Endothelial cell (in vitro differentiated cells): Measurements from ENCODE around the gene FAM110D. TPM values are rescaled to one million over a fixed set of nuclear protein-coding genes. Genes with fewer than 3 reads are reported as not detected.

Source experiments
- DNase-seq: peaks from one replicate; pipeline ENCODE4 v3.0.0; 2021; ENCODE audit warnings: low spot score
- H3K27ac Mint-ChIP-seq: one replicate; pipeline ENCODE4 v1.8.0; 2021; ENCODE audit warnings: mixed read lengths, inconsistent platforms; ENCODE audit not compliant: unreplicated experiment
- H3K27me3 Mint-ChIP-seq: one replicate; pipeline ENCODE4 v1.8.0; 2021; ENCODE audit warnings: mild to moderate bottlenecking, moderate library complexity, mixed read lengths, inconsistent platforms; ENCODE audit not compliant: unreplicated experiment
- H3K36me3 Mint-ChIP-seq: one replicate; pipeline ENCODE4 v1.8.0; 2021; ENCODE audit warnings: mild to moderate bottlenecking, low read depth, mixed read lengths, inconsistent platforms; ENCODE audit not compliant: unreplicated experiment
- H3K4me1 Mint-ChIP-seq: one replicate; pipeline ENCODE4 v1.8.0; 2021; ENCODE audit warnings: mild to moderate bottlenecking, mixed read lengths, inconsistent platforms; ENCODE audit not compliant: unreplicated experiment
- H3K4me3 Mint-ChIP-seq: one replicate; pipeline ENCODE4 v1.8.0; 2021; ENCODE audit warnings: mild to moderate bottlenecking, mixed read lengths, inconsistent platforms; ENCODE audit not compliant: unreplicated experiment
- H3K9me3 Mint-ChIP-seq: one replicate; pipeline ENCODE4 v1.8.0; 2021; ENCODE audit warnings: mixed read lengths, inconsistent platforms; ENCODE audit not compliant: unreplicated experiment
- total RNA-seq: library from RNA; stranded (reverse); fragmentation: NEBNext Ultra II Directional; extraction: Animal tissue kit (Norgen Biotek cat#: 25700); gene quantifications from one replicate; pipeline ENCODE4 v1.2.1, GENCODE V29; 2021; ENCODE audit not compliant: unreplicated experiment
- TF ChIP-seq, protein P1 (sequence below): fragments of 200-600 bp; sonication (generic); IDR thresholded peaks from one replicate; pipeline ENCODE4 v1.5.0; 2021; ENCODE audit warnings: antibody characterized with exemption; ENCODE audit not compliant: unreplicated experiment

FAM110D gene
- total RNA-seq, 1 donor from 2014 or later, result 13.5 TPM

DNA sequence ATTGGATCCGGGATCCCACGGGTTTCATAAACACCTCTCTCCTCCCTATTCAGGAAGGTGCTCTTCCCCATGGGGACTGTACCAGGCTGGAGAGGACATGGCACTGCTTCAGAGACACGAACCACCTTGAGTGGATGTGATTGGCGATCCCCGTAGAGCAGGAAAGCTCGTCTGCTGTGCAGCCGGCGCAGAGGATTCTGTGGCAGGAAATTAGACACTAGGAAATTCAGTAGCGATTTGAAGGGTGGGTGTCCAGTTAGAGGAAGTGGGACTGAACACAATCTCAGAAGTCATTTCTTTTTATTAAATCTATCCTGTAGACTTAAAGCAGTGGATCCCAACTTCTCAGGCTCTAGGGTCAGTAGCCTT, 46.5 kb upstream of the FAM110D start:
- TF ChIP-seq, protein P1, sequence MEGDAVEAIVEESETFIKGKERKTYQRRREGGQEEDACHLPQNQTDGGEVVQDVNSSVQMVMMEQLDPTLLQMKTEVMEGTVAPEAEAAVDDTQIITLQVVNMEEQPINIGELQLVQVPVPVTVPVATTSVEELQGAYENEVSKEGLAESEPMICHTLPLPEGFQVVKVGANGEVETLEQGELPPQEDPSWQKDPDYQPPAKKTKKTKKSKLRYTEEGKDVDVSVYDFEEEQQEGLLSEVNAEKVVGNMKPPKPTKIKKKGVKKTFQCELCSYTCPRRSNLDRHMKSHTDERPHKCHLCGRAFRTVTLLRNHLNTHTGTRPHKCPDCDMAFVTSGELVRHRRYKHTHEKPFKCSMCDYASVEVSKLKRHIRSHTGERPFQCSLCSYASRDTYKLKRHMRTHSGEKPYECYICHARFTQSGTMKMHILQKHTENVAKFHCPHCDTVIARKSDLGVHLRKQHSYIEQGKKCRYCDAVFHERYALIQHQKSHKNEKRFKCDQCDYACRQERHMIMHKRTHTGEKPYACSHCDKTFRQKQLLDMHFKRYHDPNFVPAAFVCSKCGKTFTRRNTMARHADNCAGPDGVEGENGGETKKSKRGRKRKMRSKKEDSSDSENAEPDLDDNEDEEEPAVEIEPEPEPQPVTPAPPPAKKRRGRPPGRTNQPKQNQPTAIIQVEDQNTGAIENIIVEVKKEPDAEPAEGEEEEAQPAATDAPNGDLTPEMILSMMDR, result no peak
- H3K36me3 Mint-ChIP-seq, result peaks cover 6% of the 10 kb centered on the region
- peak overlapping the region; percentile 91 for H3K4me3 Mint-ChIP-seq
- no peaks in the 10 kb centered on the region for H3K9me3 Mint-ChIP-seq
- H3K27ac Mint-ChIP-seq, result peak overlapping the region; percentile 74
- H3K27me3 Mint-ChIP-seq, result peaks cover 9% of the 10 kb centered on the region
- peaks cover 9% of the 10 kb centered on the region for H3K4me1 Mint-ChIP-seq
- DNase-seq, result no peak

DNA sequence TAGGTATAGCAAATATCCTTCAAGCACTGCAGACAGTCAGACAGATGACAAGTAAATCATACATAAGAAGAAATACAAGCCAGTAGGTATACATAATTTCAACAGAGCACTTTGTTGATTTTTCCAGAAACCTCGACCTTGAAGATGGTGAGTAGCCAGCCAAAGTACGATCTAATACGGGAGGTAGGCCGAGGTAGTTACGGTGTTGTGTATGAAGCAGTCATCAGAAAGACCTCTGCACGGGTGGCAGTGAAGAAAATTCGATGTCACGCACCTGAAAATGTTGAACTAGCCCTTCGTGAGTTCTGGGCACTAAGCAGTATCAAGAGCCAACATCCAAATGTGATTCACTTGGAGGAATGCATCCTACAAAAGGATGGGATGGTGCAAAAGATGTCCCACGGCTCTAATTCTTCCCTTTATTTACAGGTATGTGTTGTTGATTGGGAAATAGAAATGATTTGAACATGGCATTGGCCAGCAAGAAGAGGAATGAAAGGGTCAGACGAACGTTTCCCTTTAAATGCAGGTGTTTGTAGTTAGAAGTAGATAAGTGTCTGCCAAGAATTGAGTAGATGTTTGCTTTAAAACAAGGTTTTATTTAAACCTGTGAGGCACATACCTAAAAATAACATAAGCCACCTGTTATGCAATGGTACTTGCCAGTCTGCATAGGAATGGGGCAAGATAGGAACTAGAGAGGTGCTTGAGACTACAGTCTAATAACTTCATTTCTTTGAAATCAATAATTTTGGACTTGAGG, 44.5 kb upstream of the FAM110D start:
- H3K9me3 Mint-ChIP-seq, result no peaks in the 10 kb centered on the region
- DNase-seq, result no peak
- H3K27me3 Mint-ChIP-seq, result peaks cover 9% of the 10 kb centered on the region
- H3K27ac Mint-ChIP-seq, result no peak overlapping the region
- TF ChIP-seq, protein P1, result no peak
- no peak overlapping the region for H3K4me3 Mint-ChIP-seq
- peaks cover 8% of the 10 kb centered on the region for H3K36me3 Mint-ChIP-seq
- H3K4me1 Mint-ChIP-seq, result peaks cover 9% of the 10 kb centered on the region

DNA sequence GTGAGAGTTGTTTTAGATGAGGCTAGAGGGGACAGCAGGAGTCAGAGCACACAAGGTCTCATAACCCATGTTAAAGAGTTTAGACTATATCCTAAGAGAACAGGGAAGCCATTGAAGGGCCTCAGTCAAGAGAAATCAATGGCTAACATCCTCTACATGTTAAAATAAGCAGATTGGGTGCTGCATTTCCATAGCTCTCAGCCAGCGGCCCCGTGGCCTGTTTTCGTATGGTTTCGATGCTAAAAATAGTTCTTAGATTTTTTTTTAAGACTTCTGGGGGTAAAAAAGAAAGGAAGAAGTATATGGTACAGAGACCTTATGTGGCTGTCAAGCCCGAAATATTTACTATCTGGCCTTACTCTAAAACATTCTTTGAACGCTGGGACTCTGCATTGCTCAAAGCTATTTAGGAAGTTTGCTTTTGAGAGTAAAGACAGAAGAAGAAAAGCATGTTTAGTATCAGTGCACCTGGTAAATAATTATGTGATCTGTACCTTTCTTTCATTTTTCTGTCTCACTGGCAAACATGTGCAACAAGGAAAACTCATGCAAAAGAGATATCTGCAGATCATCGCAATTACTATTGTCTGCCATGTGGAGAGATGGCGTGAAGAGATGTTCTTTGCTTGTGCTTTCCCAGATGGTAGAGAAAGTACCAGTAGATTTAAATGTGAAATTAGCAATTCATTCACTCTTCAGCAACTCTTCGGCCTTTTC, 38.8 kb upstream of the FAM110D start:
- no peak overlapping the region for H3K27ac Mint-ChIP-seq
- H3K4me1 Mint-ChIP-seq, result no peaks in the 10 kb centered on the region
- TF ChIP-seq, protein P1, result no peak
- no peaks in the 10 kb centered on the region for H3K9me3 Mint-ChIP-seq
- DNase-seq, result no peak
- H3K36me3 Mint-ChIP-seq, result peaks cover 4% of the 10 kb centered on the region
- H3K27me3 Mint-ChIP-seq, result no peaks in the 10 kb centered on the region
- no peak overlapping the region for H3K4me3 Mint-ChIP-seq

DNA sequence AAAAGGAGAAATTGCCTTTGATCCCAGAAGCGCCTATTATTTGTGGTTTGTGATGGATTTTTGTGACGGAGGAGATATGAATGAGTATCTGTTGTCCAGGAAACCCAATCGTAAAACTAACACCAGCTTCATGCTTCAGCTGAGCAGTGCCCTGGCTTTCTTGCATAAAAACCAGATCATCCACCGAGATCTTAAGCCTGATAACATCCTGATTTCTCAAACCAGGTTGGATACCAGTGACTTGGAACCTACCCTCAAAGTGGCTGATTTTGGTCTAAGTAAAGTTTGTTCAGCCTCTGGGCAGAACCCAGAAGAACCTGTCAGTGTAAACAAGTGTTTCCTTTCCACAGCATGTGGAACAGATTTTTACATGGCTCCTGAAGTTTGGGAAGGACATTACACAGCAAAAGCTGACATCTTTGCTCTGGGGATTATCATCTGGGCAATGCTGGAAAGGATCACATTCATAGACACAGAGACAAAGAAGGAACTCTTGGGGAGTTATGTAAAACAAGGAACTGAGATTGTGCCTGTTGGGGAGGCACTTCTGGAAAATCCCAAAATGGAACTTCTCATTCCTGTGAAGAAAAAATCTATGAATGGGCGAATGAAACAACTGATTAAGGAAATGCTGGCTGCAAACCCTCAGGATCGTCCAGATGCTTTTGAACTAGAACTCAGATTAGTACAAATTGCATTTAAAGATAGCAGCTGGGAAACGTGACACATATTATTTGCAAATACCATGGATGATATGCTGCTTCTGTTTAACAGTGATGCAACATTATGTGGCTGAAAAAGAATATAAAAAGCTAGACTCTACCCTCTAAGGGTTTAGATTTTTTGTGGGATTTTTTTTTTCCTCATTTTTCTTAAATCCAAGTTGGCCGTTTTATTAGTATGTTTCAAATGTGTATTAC, 36.8 kb upstream of the FAM110D start:
- DNase-seq, result no peak
- no peak overlapping the region for H3K27ac Mint-ChIP-seq
- peaks cover 4% of the 10 kb centered on the region for H3K36me3 Mint-ChIP-seq
- TF ChIP-seq, protein P1, result no peak
- peaks cover under 1% of the 10 kb centered on the region for H3K4me1 Mint-ChIP-seq
- no peaks in the 10 kb centered on the region for H3K27me3 Mint-ChIP-seq
- H3K9me3 Mint-ChIP-seq, result no peaks in the 10 kb centered on the region
- H3K4me3 Mint-ChIP-seq, result no peak overlapping the region
